HEK293 (cell line): ENCODE measurements around the gene PSD2.

Experiments
- CTCF ChIA-PET: fragments of 350-600 bp; formaldehyde crosslinking; extraction: SDS; loops from one replicate; lab custom pipeline; 2021; ENCODE audit warnings: antibody characterized with exemption; lab: Yijun Ruan, JAX
- POLR2A ChIA-PET: fragments of 300-600 bp; formaldehyde crosslinking; extraction: SDS; loops from one replicate; lab custom pipeline; 2020; ENCODE audit warnings: antibody characterized with exemption, inconsistent platforms; lab: Yijun Ruan, JAX
- H3K27ac ChIP-seq: fragments of 200-500 bp; sonication (Bioruptor generic); 2 replicates; pipeline ENCODE4 v1.5.1; 2014; ENCODE audit warnings: low read depth, low read length, control low read depth, inconsistent platforms; ENCODE audit errors: extremely low read depth
- H3K36me3 ChIP-seq, 2 experiments: fragments of 200-500 bp in 1 of 2; sonication (Bioruptor generic) in 1 of 2; 1 replicate in 1 of 2; 2 replicates in 1 of 2; pipeline ENCODE4 v1.5.1; 2014 to 2017; ENCODE audit warnings: inconsistent platforms in 2 of 2, low read length in 2 of 2; ENCODE audit not compliant: control insufficient read depth in 2 of 2, insufficient read depth in 1 of 2
- H3K4me1 ChIP-seq: fragments of 200-500 bp; sonication (Bioruptor generic); 2 replicates; pipeline ENCODE4 v1.5.1; 2014; ENCODE audit warnings: mild to moderate bottlenecking, low read length, inconsistent platforms; ENCODE audit not compliant: control insufficient read depth, insufficient read depth
- H3K4me3 ChIP-seq: 2 replicates; pipeline ENCODE4 v1.5.1; 2011; ENCODE audit warnings: low read depth, mild to moderate bottlenecking, control low read depth, low read length, moderate library complexity
- H3K9me3 ChIP-seq: fragments of 200-500 bp; sonication (Bioruptor generic); 2 replicates; pipeline ENCODE4 v1.5.1; 2014; ENCODE audit warnings: low read depth, low read length, inconsistent platforms; ENCODE audit not compliant: control insufficient read depth, insufficient read depth
- ZBTB10 ChIP-seq: fragments of 450-650 bp; formaldehyde crosslinking; IDR thresholded peaks from 2 replicates; pipeline ENCODE4 v1.5.1; 2016; ENCODE audit warnings: missing biosample characterization, missing genetic modification characterization
- ZBTB26 ChIP-seq: fragments of 450-650 bp; formaldehyde crosslinking; optimal IDR thresholded peaks from 2 replicates; pipeline ENCODE3; 2016; ENCODE audit warnings: missing biosample characterization, mild to moderate bottlenecking, missing genetic modification characterization
- ZBTB44 ChIP-seq: fragments of 450-650 bp; IDR thresholded peaks from 2 replicates; pipeline ENCODE4 v1.5.1; 2018; ENCODE audit warnings: missing biosample characterization, mild to moderate bottlenecking, missing genetic modification characterization
- ZEB2 ChIP-seq: fragments of 450-650 bp; formaldehyde crosslinking; IDR thresholded peaks from 2 replicates; pipeline ENCODE4 v1.5.1; 2016; ENCODE audit warnings: missing biosample characterization, missing genetic modification characterization
- ZFP69B ChIP-seq: fragments of 450-650 bp; formaldehyde crosslinking; IDR thresholded peaks from 2 replicates; pipeline ENCODE4 v1.5.1; 2016; ENCODE audit warnings: missing biosample characterization, missing genetic modification characterization
- ZIC2 ChIP-seq: fragments of 450-650 bp; formaldehyde crosslinking; IDR thresholded peaks from 2 replicates; pipeline ENCODE4 v1.5.1; 2016; ENCODE audit warnings: missing biosample characterization, missing genetic modification characterization
- ZNF175 ChIP-seq: fragments of 450-650 bp; formaldehyde crosslinking; IDR thresholded peaks from 2 replicates; pipeline ENCODE4 v1.5.1; 2016; ENCODE audit warnings: missing biosample characterization, missing genetic modification characterization
- ZNF280D ChIP-seq: fragments of 450-650 bp; formaldehyde crosslinking; IDR thresholded peaks from 2 replicates; pipeline ENCODE4 v1.5.1; 2016; ENCODE audit warnings: missing biosample characterization, missing genetic modification characterization
- ZNF623 ChIP-seq: fragments of 450-650 bp; formaldehyde crosslinking; IDR thresholded peaks from 2 replicates; pipeline ENCODE4 v1.5.1; 2016; ENCODE audit warnings: missing biosample characterization, missing genetic modification characterization
- ZNF677 ChIP-seq: fragments of 450-650 bp; IDR thresholded peaks from 2 replicates; pipeline ENCODE4 v1.5.0; 2018; ENCODE audit warnings: missing biosample characterization, mild to moderate bottlenecking, missing genetic modification characterization, moderate library complexity
- ZNF692 ChIP-seq: fragments of 450-650 bp; formaldehyde crosslinking; IDR thresholded peaks from 2 replicates; pipeline ENCODE4 v1.5.1; 2016; ENCODE audit warnings: missing biosample characterization, missing genetic modification characterization
- ZNF704 ChIP-seq: fragments of 450-650 bp; formaldehyde crosslinking; IDR thresholded peaks from 2 replicates; pipeline ENCODE4 v1.5.1; 2016; ENCODE audit warnings: missing biosample characterization, missing genetic modification characterization
- ZNF768 ChIP-seq: fragments of 450-650 bp; formaldehyde crosslinking; IDR thresholded peaks from 2 replicates; pipeline ENCODE4 v1.5.1; 2018; ENCODE audit warnings: missing biosample characterization, mild to moderate bottlenecking, missing genetic modification characterization
- ZSCAN4 ChIP-seq: fragments of 450-650 bp; formaldehyde crosslinking; IDR thresholded peaks from 2 replicates; pipeline ENCODE4 v1.5.1; 2017; ENCODE audit warnings: missing biosample characterization, missing genetic modification characterization

Gene PSD2

GRCh38 chr5:139804800-139805397 lies 9.3 kb downstream of the PSD2 start:
- ChIA-PET POLR2A (no interaction called here), CTCF (interaction anchor here (1.6 to 2.9 kb wide), 2 partner anchors 29 to 163 kb away, joined by 3 to 13 read pairs; no protein-coding TSS in a partner anchor)
- Histone ChIP-seq H3K27ac (no peak overlapping the region), H3K9me3 (no peaks in the 10 kb centered on the region), H3K4me1 (no peaks in the 10 kb centered on the region), H3K36me3 (no peaks in the 10 kb centered on the region), H3K4me3 (no peak overlapping the region)
- peak; percentile 99 for TF ChIP-seq ZSCAN4 (tag by site-specific recombination)
- peak; percentile 21 for TF ChIP-seq ZBTB26 (tag by site-specific recombination)
- TF ChIP-seq ZNF692 = peak; percentile 86
- TF ChIP-seq ZNF677 (tag by site-specific recombination) = no peak
- TF ChIP-seq ZNF280D = no peak
- TF ChIP-seq ZBTB10 (tag by site-specific recombination) = no peak
- peak; percentile 65 for TF ChIP-seq ZFP69B (tag by site-specific recombination)

- no peaks in the 10 kb centered on the region for H3K4me1 ChIP-seq
- H3K9me3 ChIP-seq = no peaks in the 10 kb centered on the region
- no peaks in the 10 kb centered on the region for H3K36me3 ChIP-seq
- POLR2A ChIA-PET = no interaction called here
- TF ChIP-seq ZEB2 (no peak), ZNF175 (tag by site-specific recombination) (no peak), ZIC2 (no peak), ZNF623 (tag by site-specific recombination) (peak; percentile 93), ZNF704 (tag by site-specific recombination) (no peak), ZBTB44 (tag by site-specific recombination) (no peak), ZNF768 (tag by site-specific recombination) (no peak)
- TF ChIP-seq, all 188 proteins: peak for 1
- Histone ChIP-seq H3K27ac (no peak overlapping the region), H3K4me3 (no peak overlapping the region)
- CTCF ChIA-PET = interaction anchor here (0.6 to 2.9 kb wide), 3 partner anchors 14 to 163 kb away, joined by 3 to 13 read pairs (median 8); no protein-coding TSS in a partner anchor
Measured at GRCh38 chr5:139805545-139805944, 9.9 kb downstream of the PSD2 start.
